GM12878 (cell line): ENCODE results near the gene NOS1AP. TPM values are rescaled to one million over a fixed set of nuclear protein-coding genes. Genes with fewer than 3 reads are reported as not detected.

ENCODE experiments used
- ATAC-seq: fragments of 200-7000 bp; cut with Tn5 transposase; 3 replicates; pipeline ENCODE4 v1.9.1; 2020; ENCODE audit warnings: mild to moderate bottlenecking, moderate library complexity
- BruUV-seq: library from RNA; stranded (reverse); fragments of 400-500 nt; replicated peaks from 2 replicates; lab custom pipeline; 2021; lab: Mats Ljungman, UMichigan
- CTCF ChIA-PET: fragments of 300-600 bp; sonication (Branson Sonifier 250); formaldehyde crosslinking; extraction: SDS; loops from one replicate; lab custom pipeline; 2021; ENCODE audit warnings: inconsistent platforms; lab: Yijun Ruan, JAX
- POLR2A ChIA-PET: fragments of 350-600 bp; formaldehyde crosslinking; extraction: SDS; loops from one replicate; lab custom pipeline; 2021; ENCODE audit warnings: inconsistent platforms; lab: Charles Lee
- RAD21 ChIA-PET: fragments of 300-600 bp; sonication (Branson Sonifier 250); formaldehyde crosslinking; loops from one replicate; lab custom pipeline; 2023; ENCODE audit warnings: antibody characterized with exemption; ENCODE audit not compliant: unreplicated experiment; lab: Charles Lee
- SMC1A ChIA-PET: fragments of 300-600 bp; sonication (Branson Sonifier 250); formaldehyde crosslinking; loops from one replicate; lab custom pipeline; 2023; ENCODE audit not compliant: unreplicated experiment, uncharacterized antibody; lab: Charles Lee
- DNase-seq: peaks from one replicate; pipeline ENCODE4 v3.0.0-alpha.2; 2011; ENCODE audit warnings: low read depth, low spot score
- FAIRE-seq: peaks from 3 replicates; lab custom pipeline; 2011; peaks lifted over from hg19 to GRCh38; lab: Jason Lieb, UNC
- H2AFZ ChIP-seq: 2 replicates; pipeline ENCODE4 v1.6.0; 2011; ENCODE audit warnings: low read depth, low read length, control low read depth; ENCODE audit not compliant: control insufficient read depth
- H3K27ac ChIP-seq: 2 replicates; pipeline ENCODE4 v1.5.1; 2011; ENCODE audit warnings: control low read depth; ENCODE audit not compliant: control insufficient read depth, insufficient read depth
- H3K27me3 ChIP-seq, 2 experiments: replicated peaks in 1 of 2; 2 replicates each; pipeline versions ENCODE4 v1.6.0 to v1.6.1; 2011; ENCODE audit warnings: low read length in 1 of 2; ENCODE audit not compliant: control insufficient read depth in 2 of 2, insufficient read depth in 2 of 2
- H3K36me3 ChIP-seq, 2 experiments: 2 replicates each; pipeline ENCODE4 v1.5.1; 2011; ENCODE audit warnings: low read length in 1 of 2; ENCODE audit not compliant: control insufficient read depth in 2 of 2, insufficient read depth in 2 of 2
- H3K4me1 ChIP-seq: 2 replicates; pipeline ENCODE4 v1.6.1; 2011; ENCODE audit warnings: mild to moderate bottlenecking, low read length, moderate library complexity, mixed read lengths; ENCODE audit not compliant: control insufficient read depth, insufficient read depth
- H3K4me2 ChIP-seq: 2 replicates; pipeline ENCODE4 v1.6.0; 2011; ENCODE audit warnings: control low read depth; ENCODE audit not compliant: control insufficient read depth, insufficient read depth
- H3K4me3 ChIP-seq: fragments of 200-600 bp; sonication (generic); 2 replicates; pipeline ENCODE4 v1.5.1; 2016
- H3K79me2 ChIP-seq: 2 replicates; pipeline ENCODE4 v1.6.0; 2011; ENCODE audit warnings: low read length; ENCODE audit not compliant: control insufficient read depth, insufficient read depth
- H3K9ac ChIP-seq: 2 replicates; pipeline ENCODE4 v1.8.0; 2011; ENCODE audit warnings: low read length, control low read depth, mixed read lengths; ENCODE audit not compliant: control insufficient read depth, insufficient read depth
- H3K9me3 ChIP-seq: replicated peaks from 3 replicates; pipeline ENCODE4 v1.5.1; 2011; ENCODE audit warnings: mild to moderate bottlenecking, low read length; ENCODE audit not compliant: control insufficient read depth, insufficient read depth
- H4K20me1 ChIP-seq: 2 replicates; pipeline ENCODE4 v1.6.0; 2011; ENCODE audit not compliant: control insufficient read depth, insufficient read depth
- CEBPB ChIP-seq, 2 experiments: fragments of 150-350 bp in 1 of 2; IDR thresholded peaks; 2 replicates each; pipeline ENCODE4 v1.6.1; 2012 to 2014; ENCODE audit warnings: low read depth in 2 of 2, low read length in 2 of 2, borderline replicate concordance in 1 of 2, inconsistent platforms in 1 of 2
- DPF2 ChIP-seq: fragments of 450-650 bp; IDR thresholded peaks from 2 replicates; pipeline ENCODE4 v1.6.1; 2017; ENCODE audit warnings: mild to moderate bottlenecking
- ELK1 ChIP-seq: IDR thresholded peaks from 2 replicates; pipeline ENCODE4 v1.6.1; 2012; ENCODE audit warnings: low read depth, low read length, improper control_type of control experiment
- FOS ChIP-seq: IDR thresholded peaks from 3 replicates; pipeline ENCODE4 v1.6.1; 2011; ENCODE audit warnings: borderline replicate concordance; ENCODE audit not compliant: insufficient read length; ENCODE audit errors: extremely low read depth
- GABPA ChIP-seq: IDR thresholded peaks from 2 replicates; pipeline ENCODE4 v1.6.1; 2014; ENCODE audit warnings: antibody characterized with exemption, low read depth, mild to moderate bottlenecking, inconsistent platforms
- HDAC2 ChIP-seq: fragments of 200-600 bp; sonication (generic); IDR thresholded peaks from 2 replicates; pipeline ENCODE4 v1.6.1; 2017
- MEF2B ChIP-seq: fragments of 450-650 bp; IDR thresholded peaks from 2 replicates; pipeline ENCODE4 v1.6.1; 2018; ENCODE audit warnings: mild to moderate bottlenecking, moderate library complexity; ENCODE audit not compliant: partially characterized antibody, poor library complexity, severe bottlenecking
- MYC ChIP-seq: IDR thresholded peaks from 2 replicates; pipeline ENCODE4 v1.6.1; 2011; ENCODE audit warnings: mild to moderate bottlenecking, low read length, moderate library complexity, inconsistent platforms; ENCODE audit not compliant: insufficient read depth, insufficient replicate concordance, insufficient read length, severe bottlenecking
- SMAD5 ChIP-seq: IDR thresholded peaks from 2 replicates; pipeline ENCODE4 v1.6.1; 2016; ENCODE audit warnings: antibody characterized with exemption, low read depth
- SMARCA5 ChIP-seq: fragments of 450-650 bp; IDR thresholded peaks from 2 replicates; pipeline ENCODE4 v1.6.1; 2017; ENCODE audit warnings: mild to moderate bottlenecking
- TCF7 ChIP-seq: IDR thresholded peaks from 2 replicates; pipeline ENCODE4 v1.6.1; 2014; ENCODE audit warnings: antibody characterized with exemption, borderline replicate concordance
- YY1 ChIP-seq: IDR thresholded peaks from 2 replicates; pipeline ENCODE4 v1.6.1; 2011; ENCODE audit warnings: low read depth, mild to moderate bottlenecking, low read length
- ZBTB40 ChIP-seq: fragments of 450-650 bp; IDR thresholded peaks from 2 replicates; pipeline ENCODE4 v1.6.1; 2016; ENCODE audit warnings: mild to moderate bottlenecking, moderate library complexity, borderline replicate concordance
- ZNF24 ChIP-seq: fragments of 450-650 bp; IDR thresholded peaks from 2 replicates; pipeline ENCODE4 v1.6.1; 2017; ENCODE audit warnings: antibody characterized with exemption, mild to moderate bottlenecking
- WGBS: methylation state at CpG from one replicate; pipeline ENCODE4 v1.1.6; 2016; ENCODE audit warnings: low lambda C conversion rate; ENCODE audit not compliant: insufficient replicate concordance, insufficient coverage; ENCODE audit errors: missing lambda C conversion rate; 5-methylcytosine and 5-hydroxymethylcytosine counted together
- in situ Hi-C: fragments of 300-500 bp; cut with MboI; formaldehyde crosslinking; loops from 9 replicates; pipeline ENCODE4 v1.14.3; 2018; ENCODE audit warnings: mixed read lengths
- intact Hi-C: fragments of 100-400 bp; cut with micrococcal nuclease; formaldehyde crosslinking; loops from one replicate; pipeline ENCODE4 v1.14.2; 2022; ENCODE audit not compliant: unreplicated experiment
- polyA plus RNA-seq, 11 experiments: library from polyadenylated mRNA; depleted of rRNA in 4 of 11; unstranded in 6 of 11; stranded (reverse) in 5 of 11; fragments of >200 nt; fragmentation: Nextera tagmentation in 4 of 11; fragmentation: Illumina TruSeq in 1 of 11; extraction: Ambion mirVana in 4 of 11; extraction: Trizol in 1 of 11; gene quantifications; 1 replicate in 1 of 11; 2 replicates in 10 of 11; pipeline versions ENCODE4 v1.2.1 to v1.2.3, GENCODE V29; 2011 to 2016; ENCODE audit warnings: inconsistent platforms in 2 of 11, missing spikeins in 2 of 11, low read depth in 1 of 11
- total RNA-seq, 4 experiments: library from RNA; depleted of rRNA in 3 of 4; stranded (reverse); fragments of >200 nt in 3 of 4; fragmentation: Illumina TruSeq in 1 of 4; extraction: Trizol in 1 of 4; gene quantifications; 2 replicates each; pipeline versions ENCODE4 v1.2.1 to v1.2.3, GENCODE V29; 2013 to 2021
- TF ChIP-seq, protein P1 (sequence below): fragments of 450-650 bp; conservative IDR thresholded peaks from 2 replicates; pipeline ENCODE4 v1.6.1; 2017; ENCODE audit warnings: mild to moderate bottlenecking, moderate library complexity

The NOS1AP gene
- total and polyA plus RNA-seq, 10 of the 15 experiments (the other 5 are each of a cell fraction or from before 2014, with no cell fraction given): 0.03 to 0.15 TPM; not detected in 8

- H3K27ac ChIP-seq: no peak overlapping the region
- H3K4me3 ChIP-seq: no peak overlapping the region
- in situ Hi-C loops (loop anchor here (5.0 kb wide), 2 partner anchors 221 to 336 kb away; no protein-coding TSS in a partner anchor), intact Hi-C loops (loop anchor here (1.0 kb wide), 2 partner anchors 220 to 336 kb away; no protein-coding TSS in a partner anchor)
- POLR2A ChIA-PET: no interaction called here
- SMC1A ChIA-PET: interaction anchor here (0.6 to 1.4 kb wide), 10 partner anchors 9 to 334 kb away, joined by 3 to 5 read pairs (median 4); no protein-coding TSS in a partner anchor
- FAIRE-seq (no peak), DNase-seq (no peak), ATAC-seq (no peak)
- peaks cover 0 to 2% of the 10 kb centered on the region in 2 experiments; a peak in 3 of 4 replicates for H3K27me3 ChIP-seq
- CTCF ChIA-PET: interaction anchor here (0.6 to 2.1 kb wide), 29 partner anchors 9 to 1119 kb away, joined by 3 to 16 read pairs (median 3); no protein-coding TSS in a partner anchor
- no peak overlapping the region for H3K9ac ChIP-seq
- no TSS peak for BruUV-seq
- H3K36me3 ChIP-seq: no peaks in the 10 kb centered on the region
- H3K4me1 ChIP-seq: no peaks in the 10 kb centered on the region
- RAD21 ChIA-PET: interaction anchor here (1.0 to 1.6 kb wide), 5 partner anchors 90 to 744 kb away, joined by 4 to 6 read pairs (median 5); no protein-coding TSS in a partner anchor
- H3K4me2 ChIP-seq: no peak overlapping the region
- H2AFZ ChIP-seq: no peak overlapping the region
- WGBS: 81% methylated on average over 3 of the region's 3 CpGs
- H3K9me3 ChIP-seq: no peaks in the 10 kb centered on the region
- no peaks in the 10 kb centered on the region for H3K79me2 ChIP-seq
- no peaks in the 10 kb centered on the region for H4K20me1 ChIP-seq
- TF ChIP-seq FOS (no peak), MEF2B (no peak), SMARCA5 (no peak), HDAC2 (no peak), DPF2 (no peak), TCF7 (no peak), MYC (no peak), GABPA (no peak), ZBTB40 (no peak), ELK1 (no peak), CEBPB (IDR thresholded peaks at IDR 0.05; ENCODE audit: borderline replicate concordance in 1 of 2, low read depth in 2 of 2, low read length in 2 of 2) (no peak), ZNF24 (no peak), SMAD5 (no peak), YY1 (no peak)
- TF ChIP-seq, protein P1, sequence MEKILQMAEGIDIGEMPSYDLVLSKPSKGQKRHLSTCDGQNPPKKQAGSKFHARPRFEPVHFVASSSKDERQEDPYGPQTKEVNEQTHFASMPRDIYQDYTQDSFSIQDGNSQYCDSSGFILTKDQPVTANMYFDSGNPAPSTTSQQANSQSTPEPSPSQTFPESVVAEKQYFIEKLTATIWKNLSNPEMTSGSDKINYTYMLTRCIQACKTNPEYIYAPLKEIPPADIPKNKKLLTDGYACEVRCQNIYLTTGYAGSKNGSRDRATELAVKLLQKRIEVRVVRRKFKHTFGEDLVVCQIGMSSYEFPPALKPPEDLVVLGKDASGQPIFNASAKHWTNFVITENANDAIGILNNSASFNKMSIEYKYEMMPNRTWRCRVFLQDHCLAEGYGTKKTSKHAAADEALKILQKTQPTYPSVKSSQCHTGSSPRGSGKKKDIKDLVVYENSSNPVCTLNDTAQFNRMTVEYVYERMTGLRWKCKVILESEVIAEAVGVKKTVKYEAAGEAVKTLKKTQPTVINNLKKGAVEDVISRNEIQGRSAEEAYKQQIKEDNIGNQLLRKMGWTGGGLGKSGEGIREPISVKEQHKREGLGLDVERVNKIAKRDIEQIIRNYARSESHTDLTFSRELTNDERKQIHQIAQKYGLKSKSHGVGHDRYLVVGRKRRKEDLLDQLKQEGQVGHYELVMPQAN: no peak
Measured at GRCh38 chr1:162056579-162056978, 12.9 kb upstream of the NOS1AP start.
